ENCODE measurements around the gene ZNF608. TPM values are rescaled to one million over a fixed set of nuclear protein-coding genes. Genes with fewer than 3 reads are reported as not detected.

Gene ZNF608
- total RNA-seq, 1 donor = 2.6 TPM

DNA sequence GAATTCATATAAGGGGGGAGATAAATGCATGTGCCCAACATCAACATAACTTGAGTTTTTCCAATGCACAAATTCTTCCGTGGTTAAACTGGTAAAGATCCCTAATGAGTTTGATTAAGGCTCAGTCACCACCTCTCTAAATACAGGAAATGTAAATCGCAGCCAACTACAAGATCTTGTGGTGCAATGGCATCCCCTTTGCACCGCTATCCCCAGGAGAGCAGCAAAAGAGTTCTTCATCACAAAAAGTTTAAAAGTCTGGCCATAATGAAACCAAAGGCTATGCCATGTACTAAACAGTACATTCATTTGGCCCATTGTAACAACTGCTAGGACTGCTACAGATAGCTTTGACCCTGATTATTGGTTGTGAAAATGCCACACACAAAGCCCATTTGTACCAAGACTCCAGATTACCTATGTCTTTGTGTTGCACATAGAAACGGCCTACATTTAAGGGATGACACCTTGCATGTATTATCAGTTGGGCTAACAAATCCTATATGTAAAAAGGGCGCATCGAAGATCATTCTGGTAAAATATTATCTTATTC lies 44.5 kb downstream of the ZNF608 start:
- DNase-seq (ENCODE audit: low read depth) = no peak
- TF ChIP-seq, protein P1, sequence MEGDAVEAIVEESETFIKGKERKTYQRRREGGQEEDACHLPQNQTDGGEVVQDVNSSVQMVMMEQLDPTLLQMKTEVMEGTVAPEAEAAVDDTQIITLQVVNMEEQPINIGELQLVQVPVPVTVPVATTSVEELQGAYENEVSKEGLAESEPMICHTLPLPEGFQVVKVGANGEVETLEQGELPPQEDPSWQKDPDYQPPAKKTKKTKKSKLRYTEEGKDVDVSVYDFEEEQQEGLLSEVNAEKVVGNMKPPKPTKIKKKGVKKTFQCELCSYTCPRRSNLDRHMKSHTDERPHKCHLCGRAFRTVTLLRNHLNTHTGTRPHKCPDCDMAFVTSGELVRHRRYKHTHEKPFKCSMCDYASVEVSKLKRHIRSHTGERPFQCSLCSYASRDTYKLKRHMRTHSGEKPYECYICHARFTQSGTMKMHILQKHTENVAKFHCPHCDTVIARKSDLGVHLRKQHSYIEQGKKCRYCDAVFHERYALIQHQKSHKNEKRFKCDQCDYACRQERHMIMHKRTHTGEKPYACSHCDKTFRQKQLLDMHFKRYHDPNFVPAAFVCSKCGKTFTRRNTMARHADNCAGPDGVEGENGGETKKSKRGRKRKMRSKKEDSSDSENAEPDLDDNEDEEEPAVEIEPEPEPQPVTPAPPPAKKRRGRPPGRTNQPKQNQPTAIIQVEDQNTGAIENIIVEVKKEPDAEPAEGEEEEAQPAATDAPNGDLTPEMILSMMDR (IDR thresholded peaks at IDR 0.05; ENCODE audit: insufficient read depth, low read depth, low read length) = no peak
- H3K4me3 ChIP-seq (ENCODE audit: low read depth, low read length) = no peak overlapping the region

DNA sequence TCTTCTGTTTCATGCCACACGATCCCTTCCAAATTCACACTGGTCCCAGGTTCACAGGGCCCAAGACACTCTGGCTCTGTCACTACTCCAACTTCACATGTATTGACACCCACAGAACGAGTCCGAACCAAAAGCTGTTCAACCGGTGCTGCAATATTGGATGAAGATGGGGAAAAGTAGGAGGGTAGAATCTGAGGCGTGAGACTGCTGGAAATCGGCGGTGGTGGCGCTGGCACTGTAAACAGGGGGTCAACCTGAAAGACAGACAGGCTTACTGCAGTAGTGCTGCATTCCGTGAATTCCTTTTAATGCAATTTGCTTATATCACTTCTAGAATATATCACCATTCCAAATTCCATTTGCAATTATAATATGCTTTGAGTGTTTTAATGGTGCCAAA lies 45.4 kb downstream of the ZNF608 start:
- DNase-seq (ENCODE audit: low read depth) = no peak
- TF ChIP-seq, protein P1 (IDR thresholded peaks at IDR 0.05; ENCODE audit: insufficient read depth, low read depth, low read length) = no peak
- no peak overlapping the region for H3K4me3 ChIP-seq (ENCODE audit: low read depth, low read length)

DNA sequence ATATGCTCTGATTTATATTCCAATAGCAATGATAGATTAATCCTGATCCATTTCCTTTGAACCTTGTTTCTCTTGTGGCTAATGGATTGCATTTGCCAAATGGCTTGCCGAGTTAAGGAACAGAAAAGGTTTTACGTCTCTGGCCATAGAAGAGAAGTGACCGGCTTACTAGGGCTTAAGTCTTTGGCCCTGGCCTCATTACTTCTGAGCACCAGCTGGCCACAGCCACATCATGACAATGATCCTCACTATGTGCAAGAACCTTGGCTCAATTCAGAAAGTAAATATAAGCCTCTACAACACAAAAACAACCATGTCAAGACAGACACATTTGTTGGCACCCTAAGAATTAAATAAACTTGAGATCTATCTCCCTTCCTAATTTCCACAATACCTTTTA lies 46.1 kb downstream of the ZNF608 start:
- H3K4me3 ChIP-seq (ENCODE audit: low read depth, low read length) = no peak overlapping the region
- DNase-seq (ENCODE audit: low read depth) = no peak
- TF ChIP-seq, protein P1 (IDR thresholded peaks at IDR 0.05; ENCODE audit: insufficient read depth, low read depth, low read length) = no peak

DNA sequence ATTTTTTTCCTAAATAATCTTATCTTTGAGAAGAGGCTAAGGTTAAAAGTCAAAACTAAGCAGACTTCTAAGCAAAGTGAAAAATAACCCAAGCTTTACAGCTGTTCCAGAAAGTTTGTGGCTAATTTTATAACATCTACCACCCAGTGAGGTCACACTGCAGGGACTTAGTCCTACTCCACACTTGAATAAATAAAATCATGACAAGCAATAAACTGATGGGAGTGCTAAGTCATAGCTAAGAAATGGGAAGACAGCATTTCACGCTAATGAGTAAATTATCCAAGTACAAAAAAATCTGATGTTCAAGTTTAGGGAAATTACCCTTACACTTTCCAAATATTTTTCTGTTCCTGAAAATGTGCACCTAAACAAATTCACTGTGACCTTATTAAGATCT lies 47.7 kb downstream of the ZNF608 start:
- no peak overlapping the region for H3K4me3 ChIP-seq (ENCODE audit: low read depth, low read length)
- TF ChIP-seq, protein P1 (IDR thresholded peaks at IDR 0.05; ENCODE audit: insufficient read depth, low read depth, low read length) = no peak
- DNase-seq (ENCODE audit: low read depth) = peak; percentile 89

DNA sequence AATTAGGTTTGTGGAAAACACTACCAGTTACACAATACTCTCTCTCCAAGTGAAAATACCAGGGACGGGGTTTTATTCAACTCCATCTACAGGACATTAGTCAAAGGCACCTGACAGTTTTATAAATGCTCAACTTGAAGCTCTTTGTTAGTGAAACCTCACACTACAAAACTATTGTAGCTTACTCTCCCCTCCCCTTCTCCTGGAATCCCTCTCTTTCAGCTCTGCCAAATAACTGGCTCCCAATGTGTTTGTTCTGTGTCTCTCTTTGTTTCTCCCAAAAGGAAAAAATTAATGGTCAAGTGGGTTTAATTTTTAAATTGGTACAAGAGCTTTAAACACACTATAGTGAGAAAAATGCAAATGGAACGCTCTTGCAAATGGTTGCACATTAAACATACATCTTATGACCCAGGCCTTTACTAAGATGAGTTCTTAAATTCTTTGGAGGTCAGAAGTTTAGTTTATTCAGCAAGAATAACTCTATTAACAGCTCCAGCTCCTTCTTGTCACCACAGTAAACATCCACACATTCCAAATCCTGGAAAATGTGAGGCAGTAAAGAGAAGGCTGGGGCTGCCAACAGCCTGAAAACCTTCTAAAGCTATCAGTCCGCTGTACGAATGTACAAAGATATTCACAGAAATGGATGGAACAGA lies 48.4 kb downstream of the ZNF608 start:
- H3K4me3 ChIP-seq (ENCODE audit: low read depth, low read length) = no peak overlapping the region
- peak; percentile 85 for DNase-seq (ENCODE audit: low read depth)
- TF ChIP-seq, protein P1 (IDR thresholded peaks at IDR 0.05; ENCODE audit: insufficient read depth, low read depth, low read length) = no peak

DNA sequence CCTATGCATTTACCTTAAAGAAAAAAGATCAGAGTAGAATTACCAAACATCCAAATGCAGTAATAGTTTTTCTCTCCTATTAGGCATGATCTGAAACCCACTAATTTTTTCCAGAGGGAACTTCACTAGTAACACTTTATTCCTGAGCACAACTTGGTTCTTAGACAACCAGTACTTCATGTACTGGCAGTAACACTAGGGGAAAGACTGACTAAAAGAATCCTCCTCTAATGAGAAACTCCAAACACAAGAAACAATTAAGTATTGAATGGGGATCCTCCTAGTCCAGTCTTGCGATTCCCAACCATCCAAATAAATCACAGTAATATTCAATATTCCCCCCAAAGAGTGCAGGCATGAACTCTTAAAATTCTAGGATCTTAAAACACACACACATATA lies 48.9 kb downstream of the ZNF608 start:
- TF ChIP-seq, protein P1 (IDR thresholded peaks at IDR 0.05; ENCODE audit: insufficient read depth, low read depth, low read length) = no peak
- H3K4me3 ChIP-seq (ENCODE audit: low read depth, low read length) = no peak overlapping the region
- DNase-seq (ENCODE audit: low read depth) = no peak

DNA sequence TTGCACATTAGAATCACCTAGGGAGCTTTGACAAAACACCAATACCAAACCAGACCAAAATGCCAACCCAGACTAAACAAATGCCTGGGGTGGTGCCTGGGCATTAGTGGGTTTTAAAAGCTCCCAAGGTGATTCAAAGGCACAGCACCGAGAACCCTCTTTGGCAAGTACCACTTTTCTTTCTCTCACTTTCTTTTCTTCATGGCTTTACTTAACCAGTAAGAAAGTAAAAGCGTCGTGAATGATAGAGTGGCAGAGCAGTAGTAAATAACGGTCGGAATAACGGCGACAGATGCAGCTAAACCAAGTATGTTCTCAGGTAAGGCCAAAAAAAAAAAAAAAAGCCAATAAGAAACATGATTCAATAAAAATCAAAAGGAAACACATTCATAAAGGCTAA lies 49.5 kb downstream of the ZNF608 start:
- DNase-seq (ENCODE audit: low read depth) = no peak
- H3K4me3 ChIP-seq (ENCODE audit: low read depth, low read length) = no peak overlapping the region
- TF ChIP-seq, protein P1 (IDR thresholded peaks at IDR 0.05; ENCODE audit: insufficient read depth, low read depth, low read length) = no peak

Data from fibroblast of villous mesenchyme (primary cell).